Transverse colon (tissue), 3 donors: ENCODE measurements around the gene GPHA2.
"Not testable (repeated sequence)": the region's sequence is repeated elsewhere in the genome, so short reads cannot be mapped to it uniquely, and the experiment has no call there.

Experiments
- EP300 ChIP-seq: sonication (generic); formaldehyde crosslinking; IDR thresholded peaks from one replicate; pipeline ENCODE4 v1.6.1; 2017; ENCODE audit warnings: antibody characterized with exemption, low read depth
- POLR2A ChIP-seq: fragments of 450-650 bp; IDR thresholded peaks from one replicate; pipeline ENCODE4 v1.6.1; 2016; ENCODE audit warnings: antibody characterized with exemption, mild to moderate bottlenecking, moderate library complexity
- TF ChIP-seq, protein P1 (sequence below), 5 experiments: fragments of 200-600 bp in 3 of 5; fragments of 450-650 bp in 2 of 5; sonication (generic) in 3 of 5; IDR thresholded peaks; 1 replicate in 2 of 5; 2 replicates in 3 of 5; pipeline ENCODE4 v1.5.1; 2016 to 2017; ENCODE audit warnings: antibody characterized with exemption in 5 of 5, inconsistent platforms in 3 of 5, mild to moderate bottlenecking in 2 of 5, moderate library complexity in 1 of 5

DNA sequence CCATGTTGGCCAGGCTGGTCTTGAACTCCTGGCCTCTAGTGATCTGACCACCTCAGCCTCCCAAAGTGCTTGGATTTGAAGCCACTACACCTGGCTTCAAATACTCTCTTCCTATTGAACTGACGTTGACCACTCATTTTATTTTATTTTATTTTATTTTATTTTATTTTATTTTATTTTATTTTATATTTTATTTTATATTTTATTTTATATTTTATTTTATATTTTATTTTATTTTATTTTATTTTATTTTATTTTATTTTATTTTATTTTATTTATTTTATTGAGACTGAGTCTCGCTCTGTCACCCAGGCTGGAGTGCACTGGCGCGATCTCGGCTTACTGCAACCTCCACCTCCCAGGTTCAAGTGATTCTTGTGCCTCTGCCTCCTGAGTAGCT, 47.6 kb upstream of the GPHA2 start:
- TF ChIP-seq, protein P1, sequence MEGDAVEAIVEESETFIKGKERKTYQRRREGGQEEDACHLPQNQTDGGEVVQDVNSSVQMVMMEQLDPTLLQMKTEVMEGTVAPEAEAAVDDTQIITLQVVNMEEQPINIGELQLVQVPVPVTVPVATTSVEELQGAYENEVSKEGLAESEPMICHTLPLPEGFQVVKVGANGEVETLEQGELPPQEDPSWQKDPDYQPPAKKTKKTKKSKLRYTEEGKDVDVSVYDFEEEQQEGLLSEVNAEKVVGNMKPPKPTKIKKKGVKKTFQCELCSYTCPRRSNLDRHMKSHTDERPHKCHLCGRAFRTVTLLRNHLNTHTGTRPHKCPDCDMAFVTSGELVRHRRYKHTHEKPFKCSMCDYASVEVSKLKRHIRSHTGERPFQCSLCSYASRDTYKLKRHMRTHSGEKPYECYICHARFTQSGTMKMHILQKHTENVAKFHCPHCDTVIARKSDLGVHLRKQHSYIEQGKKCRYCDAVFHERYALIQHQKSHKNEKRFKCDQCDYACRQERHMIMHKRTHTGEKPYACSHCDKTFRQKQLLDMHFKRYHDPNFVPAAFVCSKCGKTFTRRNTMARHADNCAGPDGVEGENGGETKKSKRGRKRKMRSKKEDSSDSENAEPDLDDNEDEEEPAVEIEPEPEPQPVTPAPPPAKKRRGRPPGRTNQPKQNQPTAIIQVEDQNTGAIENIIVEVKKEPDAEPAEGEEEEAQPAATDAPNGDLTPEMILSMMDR (IDR thresholded peaks at IDR 0.05) = not testable (repeated sequence)
- not testable (repeated sequence) for TF ChIP-seq POLR2A, EP300
